ENCODE measurements around the gene ACTL9.

Gene ACTL9

DNA sequence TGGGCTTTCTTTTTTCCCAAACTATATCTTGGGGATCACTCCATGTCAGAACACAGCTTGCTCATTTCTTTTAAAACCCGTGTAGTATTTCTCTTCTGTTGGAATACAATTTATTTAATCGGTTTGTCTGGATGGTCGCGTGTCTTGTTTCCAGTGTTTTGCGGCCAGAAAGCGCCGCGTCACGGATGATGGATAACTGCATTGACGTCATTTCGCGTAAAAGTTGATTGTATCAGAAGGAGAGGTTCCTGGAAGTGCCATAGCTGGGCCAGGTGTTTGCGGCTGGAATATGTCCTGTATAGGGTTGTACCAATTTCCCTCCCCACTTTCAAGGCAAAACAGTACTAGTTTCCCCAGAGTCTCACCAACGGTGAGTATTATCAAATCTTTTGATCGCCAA, 9.7 kb downstream of the ACTL9 start:
- Histone ChIP-seq H4K20me1 (ENCODE audit: insufficient read depth, low read length, poor library complexity, severe bottlenecking) (no peaks in the 10 kb centered on the region), H3K36me3 (ENCODE audit: insufficient read depth, low read length) (no peaks in the 10 kb centered on the region), H3K4me1 (ENCODE audit: insufficient read depth, low read length, poor library complexity, severe bottlenecking) (peaks cover 26% of the 10 kb centered on the region), H3K9ac (ENCODE audit: low read depth, low read length, poor library complexity, severe bottlenecking) (no peak overlapping the region), H3K79me2 (ENCODE audit: insufficient read depth, low read length) (no peaks in the 10 kb centered on the region), H3K4me2 (ENCODE audit: low read depth, low read length, poor library complexity, severe bottlenecking) (no peak overlapping the region), H3K9me2 (replicated peaks; ENCODE audit: low read depth, low read length) (no peaks in the 10 kb centered on the region), H2AFZ (ENCODE audit: low read length) (no peak overlapping the region), H3K4me3 (ENCODE audit: low read length, poor library complexity, severe bottlenecking) (no peak overlapping the region), H3K27me3 (ENCODE audit: insufficient read depth, low read length, poor library complexity, severe bottlenecking) (no peaks in the 10 kb centered on the region), H3F3A (ENCODE audit: low read depth) (no peaks in the 10 kb centered on the region), H3K9me3 (ENCODE audit: insufficient read depth, low read depth, low read length) (no peaks in the 10 kb centered on the region)
- TF ChIP-seq EZH2phosphoT487 (IDR thresholded peaks at IDR 0.05; ENCODE audit: borderline replicate concordance) (no peak), CTCF (conservative IDR thresholded peaks at IDR 0.05; ENCODE audit: low read length) (no peak)

- H3K9me2 ChIP-seq (replicated peaks; ENCODE audit: low read depth, low read length): no peaks in the 10 kb centered on the region
Observed at GRCh38 chr19:8686549-8686948, 12.0 kb downstream of the ACTL9 start.

DNA sequence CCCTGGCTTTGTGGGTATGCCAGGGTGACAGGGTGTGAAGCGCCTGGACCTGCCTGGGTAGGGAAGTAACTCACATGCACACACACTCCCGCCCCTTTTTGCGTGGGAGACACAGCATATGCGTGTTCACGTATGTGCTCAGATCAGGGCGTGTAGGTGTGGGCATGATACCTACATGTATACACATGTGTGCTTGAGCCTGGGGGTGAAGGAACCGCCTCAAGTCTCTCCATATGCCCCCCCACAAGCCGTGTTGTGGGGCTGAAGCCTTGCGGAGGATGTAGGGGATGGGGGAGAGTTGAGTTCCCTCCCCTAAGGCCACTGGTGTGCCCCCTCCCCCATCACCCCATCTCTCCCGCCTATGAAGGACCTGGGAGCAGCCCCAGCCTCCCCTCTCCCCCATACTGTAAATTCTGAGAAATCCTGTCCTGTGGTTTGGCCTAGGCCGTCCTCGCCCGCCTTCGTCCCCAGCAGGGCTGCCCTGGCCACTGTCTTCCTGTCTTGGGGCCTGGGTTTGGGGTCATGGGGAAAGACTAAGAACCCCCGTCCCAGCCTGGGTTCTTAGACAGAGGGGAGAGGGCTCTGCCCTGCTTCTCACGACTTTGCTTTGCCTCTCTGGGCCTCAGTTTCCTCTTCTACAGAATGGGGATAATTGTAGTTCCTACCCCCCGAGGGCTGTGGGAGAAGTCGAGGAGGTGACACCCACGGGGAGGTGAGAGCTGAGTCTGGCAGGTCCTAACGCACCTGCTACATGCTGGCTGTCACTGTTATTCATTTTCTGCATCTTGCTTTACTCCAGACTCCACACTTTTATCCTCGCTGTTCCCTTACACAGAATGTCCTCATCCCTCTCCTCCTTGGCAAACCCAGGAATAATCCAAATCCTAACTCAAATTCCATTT, 14.3 kb downstream of the ACTL9 start:
- Histone ChIP-seq H3F3A (ENCODE audit: low read depth) (no peaks in the 10 kb centered on the region), H3K9ac (ENCODE audit: low read depth, low read length, poor library complexity, severe bottlenecking) (no peak overlapping the region), H3K9me3 (ENCODE audit: insufficient read depth, low read depth, low read length) (no peaks in the 10 kb centered on the region), H3K4me3 (ENCODE audit: low read length, poor library complexity, severe bottlenecking) (no peak overlapping the region), H3K9me2 (replicated peaks; ENCODE audit: low read depth, low read length) (no peaks in the 10 kb centered on the region), H3K27me3 (ENCODE audit: insufficient read depth, low read length, poor library complexity, severe bottlenecking) (no peaks in the 10 kb centered on the region), H3K36me3 (ENCODE audit: insufficient read depth, low read length) (no peaks in the 10 kb centered on the region), H3K4me2 (ENCODE audit: low read depth, low read length, poor library complexity, severe bottlenecking) (no peak overlapping the region), H2AFZ (ENCODE audit: low read length) (no peak overlapping the region), H3K4me1 (ENCODE audit: insufficient read depth, low read length, poor library complexity, severe bottlenecking) (peaks cover 29% of the 10 kb centered on the region), H3K79me2 (ENCODE audit: insufficient read depth, low read length) (no peaks in the 10 kb centered on the region), H4K20me1 (ENCODE audit: insufficient read depth, low read length, poor library complexity, severe bottlenecking) (no peaks in the 10 kb centered on the region)
- no peak for TF ChIP-seq CTCF (conservative IDR thresholded peaks at IDR 0.05; ENCODE audit: low read length)
- no peak for TF ChIP-seq EZH2phosphoT487 (IDR thresholded peaks at IDR 0.05; ENCODE audit: borderline replicate concordance)

More at GRCh38 chr19:8686549-8686948, 12.0 kb downstream of the ACTL9 start:
- H4K20me1 ChIP-seq (ENCODE audit: insufficient read depth, low read length, poor library complexity, severe bottlenecking): no peaks in the 10 kb centered on the region
- H3K4me1 ChIP-seq (ENCODE audit: insufficient read depth, low read length, poor library complexity, severe bottlenecking): peaks cover 25% of the 10 kb centered on the region
- H2AFZ ChIP-seq (ENCODE audit: low read length): no peak overlapping the region
- H3F3A ChIP-seq (ENCODE audit: low read depth): no peaks in the 10 kb centered on the region
- no peaks in the 10 kb centered on the region for H3K27me3 ChIP-seq (ENCODE audit: insufficient read depth, low read length, poor library complexity, severe bottlenecking)
- no peaks in the 10 kb centered on the region for H3K9me3 ChIP-seq (ENCODE audit: insufficient read depth, low read depth, low read length)
- no peak overlapping the region for H3K4me3 ChIP-seq (ENCODE audit: low read length, poor library complexity, severe bottlenecking)
- H3K79me2 ChIP-seq (ENCODE audit: insufficient read depth, low read length): no peaks in the 10 kb centered on the region
- no peaks in the 10 kb centered on the region for H3K36me3 ChIP-seq (ENCODE audit: insufficient read depth, low read length)
- no peak overlapping the region for H3K9ac ChIP-seq (ENCODE audit: low read depth, low read length, poor library complexity, severe bottlenecking)
- H3K4me2 ChIP-seq (ENCODE audit: low read depth, low read length, poor library complexity, severe bottlenecking): no peak overlapping the region
- TF ChIP-seq CTCF (conservative IDR thresholded peaks at IDR 0.05; ENCODE audit: low read length): no peak
- TF ChIP-seq EZH2phosphoT487 (IDR thresholded peaks at IDR 0.05; ENCODE audit: borderline replicate concordance): no peak

All from Loucy (cell line).